Memory B cell (primary cell): ENCODE data around the gene PXDC1.
"Not testable (repeated sequence)": the region's sequence is repeated elsewhere in the genome, so short reads cannot be mapped to it uniquely, and the experiment has no call there.

ENCODE experiments used
- ATAC-seq: fragments of 150-1000 bp; cut with Tn5 transposase; 2 replicates; pipeline ENCODE4 v1.10.0; 2021; ENCODE audit warnings: low read depth, mild to moderate bottlenecking, moderate library complexity
- DNase-seq, 2 donors: peaks; one replicate each; pipeline ENCODE4 v3.0.0; 2022; ENCODE audit warnings: low spot score in 2 of 2
- H3K27ac Mint-ChIP-seq: one replicate; pipeline ENCODE4 v1.8.0; 2022; ENCODE audit warnings: mild to moderate bottlenecking, moderate library complexity, mixed read lengths
- H3K27me3 Mint-ChIP-seq: one replicate; pipeline ENCODE4 v1.8.0; 2022; ENCODE audit warnings: mixed read lengths
- H3K36me3 Mint-ChIP-seq: one replicate; pipeline ENCODE4 v1.8.0; 2022; ENCODE audit warnings: mild to moderate bottlenecking, mixed read lengths
- H3K4me1 Mint-ChIP-seq: one replicate; pipeline ENCODE4 v1.8.0; 2022; ENCODE audit warnings: mixed read lengths
- H3K4me3 Mint-ChIP-seq: one replicate; pipeline ENCODE4 v1.8.0; 2022; ENCODE audit warnings: mild to moderate bottlenecking, moderate library complexity, mixed read lengths
- H3K9me3 Mint-ChIP-seq: one replicate; pipeline ENCODE4 v1.8.0; 2022; ENCODE audit warnings: mixed read lengths

The PXDC1 gene

GRCh38 chr6:3762359-3762758, 10.8 kb upstream of the PXDC1 start:
- H3K4me1 Mint-ChIP-seq = peaks cover 15% of the 10 kb centered on the region
- DNase-seq (no peak), ATAC-seq (no peak)
- no peaks in the 10 kb centered on the region for H3K27me3 Mint-ChIP-seq
- H3K27ac Mint-ChIP-seq = no peak overlapping the region
- H3K4me3 Mint-ChIP-seq = no peak overlapping the region
- H3K36me3 Mint-ChIP-seq = no peaks in the 10 kb centered on the region
- no peaks in the 10 kb centered on the region for H3K9me3 Mint-ChIP-seq

DNA sequence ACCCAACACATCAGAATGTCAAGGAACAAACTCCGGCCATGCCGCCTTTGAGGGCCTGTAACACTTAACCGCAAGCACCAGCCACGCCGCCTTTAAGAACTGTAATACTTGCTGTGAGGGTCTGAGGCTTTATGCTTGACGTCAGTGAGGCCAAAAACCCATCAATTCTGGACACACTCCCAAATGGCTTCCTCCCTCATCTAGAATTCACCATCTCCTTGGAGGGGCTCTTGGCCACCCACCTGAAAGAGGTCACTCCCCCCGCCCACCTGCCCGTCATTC, 10.4 kb upstream of the PXDC1 start:
- Mint-ChIP-seq H3K27ac (no peak overlapping the region), H3K4me3 (no peak overlapping the region), H3K36me3 (no peaks in the 10 kb centered on the region), H3K4me1 (peaks cover 12% of the 10 kb centered on the region), H3K9me3 (no peaks in the 10 kb centered on the region), H3K27me3 (no peaks in the 10 kb centered on the region)
- DNase-seq (no peak), ATAC-seq (no peak)

- Mint-ChIP-seq H3K4me3 (no peak overlapping the region), H3K9me3 (no peaks in the 10 kb centered on the region), H3K27ac (no peak overlapping the region), H3K4me1 (peaks cover 16% of the 10 kb centered on the region), H3K27me3 (no peaks in the 10 kb centered on the region), H3K36me3 (no peaks in the 10 kb centered on the region)
- ATAC-seq = no peak
- no peak for DNase-seq
Observed at GRCh38 chr6:3759646-3760232, 8.2 kb upstream of the PXDC1 start.

- Mint-ChIP-seq H3K27me3 (no peaks in the 10 kb centered on the region), H3K9me3 (no peaks in the 10 kb centered on the region), H3K27ac (no peak overlapping the region), H3K4me3 (no peak overlapping the region), H3K4me1 (peaks cover 13% of the 10 kb centered on the region), H3K36me3 (no peaks in the 10 kb centered on the region)
- ATAC-seq = no peak
- no peak for DNase-seq
Observed at GRCh38 chr6:3758842-3759144, 7.3 kb upstream of the PXDC1 start.

GRCh38 chr6:3757998-3758841, 6.7 kb upstream of the PXDC1 start:
- not testable (repeated sequence) for H3K9me3 Mint-ChIP-seq, ATAC-seq, H3K27me3 Mint-ChIP-seq, H3K27ac Mint-ChIP-seq, H3K36me3 Mint-ChIP-seq, DNase-seq, H3K4me3 Mint-ChIP-seq
- H3K4me1 Mint-ChIP-seq = peaks cover 13% of the 10 kb centered on the region

DNA sequence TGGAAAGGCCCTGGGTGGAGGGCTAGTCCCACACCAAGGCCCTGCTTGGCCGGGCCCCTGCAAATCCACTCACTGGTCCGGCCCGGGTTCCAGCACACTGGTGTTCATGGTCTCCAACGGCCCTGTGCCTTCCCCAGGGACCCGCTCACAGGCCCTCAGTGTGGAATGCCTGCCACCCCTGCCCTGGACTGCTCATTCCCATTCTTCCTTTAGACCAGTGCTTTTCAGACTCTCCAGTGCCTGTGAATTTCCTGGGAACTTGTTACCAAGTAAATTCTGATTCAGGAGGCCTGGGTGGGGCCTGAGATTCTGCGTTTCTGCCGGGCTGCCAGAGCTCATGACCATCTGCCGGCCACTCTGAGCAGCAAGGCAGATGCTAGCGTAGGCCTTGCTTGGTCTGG, 5.7 kb upstream of the PXDC1 start:
- no peaks in the 10 kb centered on the region for H3K36me3 Mint-ChIP-seq

DNA sequence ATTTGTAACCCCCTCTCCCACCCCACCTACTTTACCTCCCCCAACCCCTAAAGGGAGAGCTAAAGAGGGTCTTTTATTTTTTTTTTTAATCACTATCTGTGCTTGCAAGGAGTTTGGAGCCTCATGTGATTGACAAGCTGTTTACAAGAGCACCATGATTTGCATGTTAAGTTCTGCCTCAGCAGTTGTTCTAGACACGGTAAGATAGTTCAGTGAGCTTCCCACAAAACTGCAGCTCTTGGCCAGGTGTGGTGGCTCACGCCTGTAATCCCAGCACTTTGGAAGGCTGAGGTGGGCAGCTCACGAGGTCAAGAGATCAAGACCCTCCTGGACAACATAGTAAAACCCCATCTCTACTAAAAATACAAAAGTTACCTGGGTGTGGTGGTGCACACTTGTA, 5.0 kb upstream of the PXDC1 start:
- Mint-ChIP-seq H3K27me3 (no peaks in the 10 kb centered on the region), H3K4me3 (peak overlapping the region; percentile 62), H3K27ac (peak overlapping the region; percentile 87), H3K4me1 (peaks cover 15% of the 10 kb centered on the region), H3K9me3 (no peaks in the 10 kb centered on the region), H3K36me3 (no peaks in the 10 kb centered on the region)
- ATAC-seq = peak; percentile 56
- DNase-seq = no peak

More for the DNA sequence above, 5.7 kb upstream of the PXDC1 start:
- Mint-ChIP-seq H3K27me3 (no peaks in the 10 kb centered on the region), H3K4me3 (peak overlapping the region; percentile 34), H3K4me1 (peaks cover 15% of the 10 kb centered on the region), H3K9me3 (no peaks in the 10 kb centered on the region), H3K27ac (peak overlapping the region; percentile 87)
- ATAC-seq (no peak), DNase-seq (no peak)

GRCh38 chr6:3755637-3756545, 4.4 kb upstream of the PXDC1 start:
- Mint-ChIP-seq H3K27ac (peak overlapping the region; percentile 87), H3K4me1 (peaks cover 15% of the 10 kb centered on the region), H3K9me3 (no peaks in the 10 kb centered on the region), H3K4me3 (peak overlapping the region; percentile 62), H3K27me3 (no peaks in the 10 kb centered on the region), H3K36me3 (no peaks in the 10 kb centered on the region)
- DNase-seq (no peak), ATAC-seq (peak; percentile 26)

DNA sequence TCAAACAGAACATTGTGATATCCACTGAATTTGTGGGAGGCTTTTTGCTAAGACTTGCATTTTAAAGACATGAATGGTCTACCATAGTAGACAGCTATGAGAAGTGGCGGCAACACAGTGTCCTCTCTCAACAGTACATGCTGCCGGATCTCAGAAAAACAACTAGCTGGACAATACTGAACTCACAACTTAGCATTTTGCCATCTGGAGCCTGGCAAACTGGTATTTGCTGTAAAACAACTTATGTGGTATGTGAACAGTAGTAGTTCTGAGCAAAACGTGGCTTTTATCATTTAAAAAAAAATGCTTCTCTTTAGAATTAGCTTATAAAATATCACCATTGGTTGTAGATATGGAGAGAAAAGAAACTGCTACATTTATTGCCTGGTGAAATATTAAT, 3.3 kb upstream of the PXDC1 start:
- DNase-seq (no peak), ATAC-seq (no peak)
- Mint-ChIP-seq H3K4me3 (no peak overlapping the region), H3K36me3 (no peaks in the 10 kb centered on the region), H3K27ac (peak overlapping the region; percentile 70), H3K27me3 (no peaks in the 10 kb centered on the region), H3K4me1 (peaks cover 20% of the 10 kb centered on the region), H3K9me3 (no peaks in the 10 kb centered on the region)

GRCh38 chr6:3754032-3754725, 2.7 kb upstream of the PXDC1 start:
- DNase-seq, H3K27ac Mint-ChIP-seq, ATAC-seq, H3K9me3 Mint-ChIP-seq, H3K4me3 Mint-ChIP-seq, H3K36me3 Mint-ChIP-seq, H3K27me3 Mint-ChIP-seq: not testable (repeated sequence)
- peaks cover 25% of the 10 kb centered on the region for H3K4me1 Mint-ChIP-seq

DNA sequence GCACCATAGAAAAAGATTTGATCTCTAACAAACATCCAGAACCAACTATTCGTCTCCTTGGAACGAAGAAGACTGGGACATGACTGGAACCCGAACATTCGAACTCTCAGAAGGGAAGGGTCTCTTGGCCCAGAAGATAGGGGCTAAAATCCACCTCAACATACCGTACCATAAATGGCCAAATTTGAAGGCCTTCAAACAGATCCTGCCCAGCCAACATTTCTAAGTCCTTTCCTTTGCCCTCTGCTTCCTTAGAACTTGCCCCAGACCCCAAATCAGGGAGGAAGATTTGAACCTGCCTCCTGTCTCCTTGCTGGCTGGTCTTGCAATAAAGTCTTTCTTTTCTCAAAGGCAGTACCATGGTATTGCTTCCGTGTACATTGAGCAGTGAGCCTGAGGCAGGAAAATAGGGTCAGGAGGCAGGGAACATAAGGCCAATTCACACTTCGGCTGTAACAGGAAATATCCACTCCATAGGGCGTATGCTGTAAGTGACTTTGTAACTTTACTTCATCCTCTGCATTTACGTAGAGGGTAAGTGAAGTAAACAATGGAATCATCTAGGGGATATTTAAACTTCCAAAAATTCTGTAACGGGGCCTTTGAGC, 1.8 kb upstream of the PXDC1 start:
- ATAC-seq = no peak
- Mint-ChIP-seq H3K27ac (peak overlapping the region; percentile 84), H3K4me3 (peak overlapping the region; percentile 60), H3K27me3 (no peaks in the 10 kb centered on the region), H3K4me1 (peaks cover 28% of the 10 kb centered on the region), H3K9me3 (no peaks in the 10 kb centered on the region), H3K36me3 (no peaks in the 10 kb centered on the region)
- DNase-seq = no peak

GRCh38 chr6:3752531-3753227, 1.2 kb upstream of the PXDC1 start:
- Mint-ChIP-seq H3K4me3 (peak overlapping the region; percentile 83), H3K27ac (peak overlapping the region; percentile 84), H3K27me3 (no peaks in the 10 kb centered on the region), H3K4me1 (peaks cover 34% of the 10 kb centered on the region), H3K36me3 (no peaks in the 10 kb centered on the region), H3K9me3 (no peaks in the 10 kb centered on the region)
- DNase-seq (no peak), ATAC-seq (no peak)
